MM.1S (cell line): ENCODE measurements around the gene NFIX.
"Not testable (repeated sequence)": the region's sequence is repeated elsewhere in the genome, so short reads cannot be mapped to it uniquely, and the experiment has no call there.

Experiments
- DNase-seq: peaks from one replicate; pipeline ENCODE4 v3.0.0-alpha.2; 2015
- H2AFZ ChIP-seq: fragments of 300-600 bp; sonication (generic); 2 replicates; pipeline ENCODE4 v1.6.0; 2016; ENCODE audit warnings: antibody characterized with exemption, low read length
- H3F3A ChIP-seq: fragments of 300-600 bp; sonication (generic); 2 replicates; pipeline ENCODE4 v1.6.1; 2016; ENCODE audit warnings: mild to moderate bottlenecking, antibody characterized with exemption, low read length, moderate library complexity, mixed read lengths; ENCODE audit not compliant: insufficient read depth
- H3K27ac ChIP-seq: fragments of 300-600 bp; sonication (generic); 2 replicates; pipeline ENCODE4 v1.5.1; 2016; ENCODE audit warnings: mild to moderate bottlenecking, low read length
- H3K27me3 ChIP-seq: fragments of 300-600 bp; sonication (generic); replicated peaks from 2 replicates; pipeline ENCODE4 v1.6.0; 2016; ENCODE audit warnings: low read length; ENCODE audit not compliant: insufficient read depth
- H3K36me3 ChIP-seq: fragments of 300-600 bp; sonication (generic); replicated peaks from 2 replicates; pipeline ENCODE4 v1.6.1; 2016; ENCODE audit warnings: mild to moderate bottlenecking, low read length, mixed read lengths; ENCODE audit not compliant: insufficient read depth
- H3K4me1 ChIP-seq: fragments of 300-600 bp; sonication (generic); 2 replicates; pipeline ENCODE4 v1.6.1; 2016; ENCODE audit warnings: low read length, mixed read lengths
- H3K4me2 ChIP-seq: fragments of 300-600 bp; sonication (generic); 2 replicates; pipeline ENCODE4 v1.6.0; 2016; ENCODE audit warnings: low read depth, low read length
- H3K4me3 ChIP-seq: fragments of 300-600 bp; sonication (generic); 2 replicates; pipeline ENCODE4 v1.5.1; 2016; ENCODE audit warnings: low read length, mixed read lengths
- H3K79me2 ChIP-seq: fragments of 300-600 bp; sonication (generic); 2 replicates; pipeline ENCODE4 v1.6.1; 2016; ENCODE audit warnings: mixed run types, low read length, mixed read lengths
- H3K9ac ChIP-seq: fragments of 300-600 bp; sonication (generic); 2 replicates; pipeline ENCODE4 v1.6.1; 2016; ENCODE audit warnings: low read length, mixed read lengths
- H3K9me2 ChIP-seq: fragments of 300-600 bp; sonication (generic); replicated peaks from 2 replicates; pipeline ENCODE4 v1.6.1; 2016; ENCODE audit warnings: mild to moderate bottlenecking, low read length, mixed read lengths; ENCODE audit not compliant: insufficient read depth
- H3K9me3 ChIP-seq: fragments of 300-600 bp; sonication (generic); replicated peaks from 2 replicates; pipeline ENCODE4 v1.6.1; 2016; ENCODE audit warnings: mild to moderate bottlenecking, low read length, mixed read lengths; ENCODE audit not compliant: insufficient read depth
- H4K20me1 ChIP-seq: fragments of 300-600 bp; sonication (generic); 2 replicates; pipeline ENCODE4 v1.6.1; 2016; ENCODE audit warnings: mild to moderate bottlenecking, low read length, moderate library complexity, mixed read lengths; ENCODE audit not compliant: insufficient read depth
- CTCF ChIP-seq: fragments of 300-600 bp; sonication (generic); IDR thresholded peaks from 2 replicates; pipeline ENCODE4 v1.5.1; 2016; ENCODE audit warnings: antibody characterized with exemption, low read length, mixed read lengths
- EZH2 ChIP-seq: fragments of 300-600 bp; sonication (generic); optimal IDR thresholded peaks from 2 replicates; pipeline ENCODE3; 2017; ENCODE audit warnings: low read depth, mild to moderate bottlenecking, antibody characterized with exemption, low read length, mixed read lengths
- EZH2phosphoT487 ChIP-seq: fragments of 300-600 bp; sonication (generic); IDR thresholded peaks from 2 replicates; pipeline ENCODE4 v1.6.1; 2018; ENCODE audit warnings: antibody characterized with exemption, low read length

NFIX gene

GRCh38 chr19:12973236-12973635, 22.0 kb upstream of the NFIX start:
- no peak for DNase-seq
- H3K4me2 ChIP-seq: no peak overlapping the region
- TF ChIP-seq CTCF: no peak
- no peak for TF ChIP-seq EZH2
- no peak for TF ChIP-seq EZH2phosphoT487
- no peaks in the 10 kb centered on the region for H4K20me1 ChIP-seq
- no peaks in the 10 kb centered on the region for H3K36me3 ChIP-seq
- H3K4me3 ChIP-seq: no peak overlapping the region
- no peak overlapping the region for H2AFZ ChIP-seq
- no peaks in the 10 kb centered on the region for H3K9me2 ChIP-seq
- no peak overlapping the region for H3K27ac ChIP-seq
- H3K9ac ChIP-seq: no peak overlapping the region
- H3F3A ChIP-seq: no peaks in the 10 kb centered on the region
- H3K27me3 ChIP-seq: peaks cover 31% of the 10 kb centered on the region
- peaks cover 5% of the 10 kb centered on the region for H3K4me1 ChIP-seq
- H3K79me2 ChIP-seq: no peaks in the 10 kb centered on the region
- H3K9me3 ChIP-seq: no peaks in the 10 kb centered on the region

GRCh38 chr19:12974301-12975220, 20.7 kb upstream of the NFIX start:
- DNase-seq: no peak
- Histone ChIP-seq H3F3A (no peaks in the 10 kb centered on the region), H3K4me3 (no peak overlapping the region), H3K9me2 (no peaks in the 10 kb centered on the region), H3K9me3 (no peaks in the 10 kb centered on the region), H4K20me1 (no peaks in the 10 kb centered on the region), H2AFZ (no peak overlapping the region), H3K27ac (no peak overlapping the region), H3K4me2 (no peak overlapping the region), H3K79me2 (no peaks in the 10 kb centered on the region), H3K9ac (no peak overlapping the region), H3K27me3 (peaks cover 34% of the 10 kb centered on the region), H3K4me1 (peaks cover 5% of the 10 kb centered on the region), H3K36me3 (no peaks in the 10 kb centered on the region)
- TF ChIP-seq CTCF (no peak), EZH2phosphoT487 (no peak), EZH2 (no peak)

GRCh38 chr19:12975221-12975741, 20.0 kb upstream of the NFIX start:
- no peak for TF ChIP-seq CTCF
- TF ChIP-seq EZH2: no peak
- TF ChIP-seq EZH2phosphoT487: no peak
- Histone ChIP-seq H3K4me2 (no peak overlapping the region), H4K20me1 (no peaks in the 10 kb centered on the region), H3K9me3 (no peaks in the 10 kb centered on the region), H3K36me3 (no peaks in the 10 kb centered on the region), H3K9me2 (no peaks in the 10 kb centered on the region), H3K27me3 (peaks cover 41% of the 10 kb centered on the region), H3K79me2 (no peaks in the 10 kb centered on the region), H2AFZ (no peak overlapping the region), H3K4me1 (peaks cover 5% of the 10 kb centered on the region), H3K27ac (no peak overlapping the region), H3K4me3 (no peak overlapping the region), H3F3A (no peaks in the 10 kb centered on the region), H3K9ac (no peak overlapping the region)
- no peak for DNase-seq

- H3K36me3 ChIP-seq, H3K27ac ChIP-seq, H3K9me3 ChIP-seq, H3F3A ChIP-seq, H3K4me3 ChIP-seq, H3K9me2 ChIP-seq, DNase-seq, H2AFZ ChIP-seq, H3K4me1 ChIP-seq, H3K79me2 ChIP-seq, H3K9ac ChIP-seq, H3K4me2 ChIP-seq, H4K20me1 ChIP-seq: not testable (repeated sequence)
- peaks cover 49% of the 10 kb centered on the region for H3K27me3 ChIP-seq
These were observed 19.2 kb upstream of the NFIX start for GRCh38 chr19:12976109-12976508.
